ENCODE results near the gene HOXC10. TPM values are rescaled to one million over a fixed set of nuclear protein-coding genes. Genes with fewer than 3 reads are reported as not detected.
A peak's percentile ranks its signal among the peaks of the same experiment; 100 is the strongest.

Gene HOXC10
- total RNA-seq, 1 donor from 2014 or later, result not detected

- Mint-ChIP-seq H3K4me3 (ENCODE audit: unreplicated experiment) (no peak within 1 kb of the TSS), H3K4me1 (ENCODE audit: low read depth, unreplicated experiment) (no peaks in the 10 kb centered on the region), H3K27me3 (ENCODE audit: low read depth, unreplicated experiment) (peaks cover 87% of the 10 kb centered on the region), H3K27ac (ENCODE audit: unreplicated experiment) (peak within 1 kb of the TSS; percentile 12), H3K9me3 (ENCODE audit: unreplicated experiment) (peaks cover 22% of the 10 kb centered on the region), H3K36me3 (ENCODE audit: low read depth, unreplicated experiment) (peaks cover 2% of the 10 kb centered on the region)
- H2AFZ ChIP-seq (ENCODE audit: low read depth, low read length), result no peak within 1 kb of the TSS
- H3K79me2 ChIP-seq (ENCODE audit: insufficient read depth, low read length), result no peaks in the 10 kb centered on the region
- H3K4me3 ChIP-seq (ENCODE audit: insufficient read depth, low read depth, low read length), result no peak within 1 kb of the TSS
- DNase-seq (ENCODE audit: low read depth) (no peak), FAIRE-seq (no peak)
- H3K9ac ChIP-seq (ENCODE audit: low read length), result no peak within 1 kb of the TSS
- no peaks in the 10 kb centered on the region for H3K4me1 ChIP-seq (ENCODE audit: insufficient read depth, low read length)
- H4K20me1 ChIP-seq (ENCODE audit: insufficient read depth, low read length), result no peaks in the 10 kb centered on the region
- H3K36me3 ChIP-seq (ENCODE audit: insufficient read depth, low read length), result no peaks in the 10 kb centered on the region
- H3K27ac ChIP-seq (ENCODE audit: low read depth, low read length), result no peak within 1 kb of the TSS
- peaks cover 95% of the 10 kb centered on the region for H3K27me3 ChIP-seq (ENCODE audit: insufficient read depth, low read length)
- TF ChIP-seq EZH2 (IDR thresholded peaks at IDR 0.05; ENCODE audit: insufficient read depth, low read length) (peak; percentile 99), CTCF (IDR thresholded peaks at IDR 0.05; ENCODE audit: insufficient read depth, low read depth, low read length) (no peak)
- H3K9me3 ChIP-seq (ENCODE audit: insufficient read depth, low read depth, low read length), result no peaks in the 10 kb centered on the region
- peak within 1 kb of the TSS; percentile 60 for H3K4me2 ChIP-seq (ENCODE audit: low read length)
These were observed 15.5 kb downstream of the HOXC10 start, which contains the start of gene HOXC9 for GRCh38 chr12:54000116-54001114. Gene HOXC9, plus strand, starts transcription at chr12:54000161. Its CDS starts 28 bp downstream, at chr12:54000189.

- peak; percentile 2 for TF ChIP-seq EZH2 (IDR thresholded peaks at IDR 0.05; ENCODE audit: insufficient read depth, low read length)
- no peak for TF ChIP-seq CTCF (IDR thresholded peaks at IDR 0.05; ENCODE audit: insufficient read depth, low read depth, low read length)
These were observed 16.6 kb downstream of the HOXC10 start for GRCh38 chr12:54001283-54002187.

More at GRCh38 chr12:54001283-54002187, 16.6 kb downstream of the HOXC10 start:
- FAIRE-seq (no peak), DNase-seq (ENCODE audit: low read depth) (no peak)
- peaks cover 19% of the 10 kb centered on the region for H3K9me3 Mint-ChIP-seq (ENCODE audit: unreplicated experiment)
- H3K36me3 Mint-ChIP-seq (ENCODE audit: low read depth, unreplicated experiment), result peaks cover 2% of the 10 kb centered on the region
- Histone ChIP-seq H2AFZ (ENCODE audit: low read depth, low read length) (no peak overlapping the region), H3K9ac (ENCODE audit: low read length) (no peak overlapping the region), H3K9me3 (ENCODE audit: insufficient read depth, low read depth, low read length) (no peaks in the 10 kb centered on the region), H3K27ac (ENCODE audit: low read depth, low read length) (no peak overlapping the region), H3K36me3 (ENCODE audit: insufficient read depth, low read length) (no peaks in the 10 kb centered on the region), H3K79me2 (ENCODE audit: insufficient read depth, low read length) (no peaks in the 10 kb centered on the region), H3K4me2 (ENCODE audit: low read length) (no peak overlapping the region), H3K27me3 (ENCODE audit: insufficient read depth, low read length) (peaks cover 94% of the 10 kb centered on the region), H3K4me3 (ENCODE audit: insufficient read depth, low read depth, low read length) (no peak overlapping the region), H3K4me1 (ENCODE audit: insufficient read depth, low read length) (peaks cover 5% of the 10 kb centered on the region), H4K20me1 (ENCODE audit: insufficient read depth, low read length) (no peaks in the 10 kb centered on the region)
- peaks cover 91% of the 10 kb centered on the region for H3K27me3 Mint-ChIP-seq (ENCODE audit: low read depth, unreplicated experiment)
- H3K4me3 Mint-ChIP-seq (ENCODE audit: unreplicated experiment), result no peak overlapping the region
- no peaks in the 10 kb centered on the region for H3K4me1 Mint-ChIP-seq (ENCODE audit: low read depth, unreplicated experiment)
- H3K27ac Mint-ChIP-seq (ENCODE audit: unreplicated experiment), result peak overlapping the region; percentile 12

All from astrocyte (in vitro differentiated cells and primary cell).